HL-60 (cell line): Measurements from ENCODE around the gene INTS7.

ENCODE experiments used
- DNase-seq, 2 experiments: peaks; one replicate each; pipeline ENCODE4 v3.0.0-alpha.2; 2010 to 2020; ENCODE audit warnings: low read depth in 1 of 2, low spot score in 1 of 2
- H3K27ac ChIP-seq: fragments of 250-450 bp; sonication (Bioruptor Pico); replicated peaks from 2 replicates; pipeline ENCODE4 v1.5.1; 2020; ENCODE audit warnings: mild to moderate bottlenecking, moderate library complexity
- H3K27me3 ChIP-seq: fragments of 250-450 bp; sonication (Bioruptor Pico); 2 replicates; pipeline ENCODE4 v1.5.1; 2021; ENCODE audit warnings: mild to moderate bottlenecking, moderate library complexity; ENCODE audit not compliant: insufficient read depth, poor library complexity, severe bottlenecking
- H3K4me3 ChIP-seq: replicated peaks from 2 replicates; pipeline ENCODE4 v1.5.1; 2011; ENCODE audit warnings: mild to moderate bottlenecking, control low read depth, low read length; ENCODE audit not compliant: insufficient read depth
- GABPA ChIP-seq: IDR thresholded peaks from 2 replicates; pipeline ENCODE4 v1.6.1; 2012; ENCODE audit warnings: low read depth
- POLR2AphosphoS5 ChIP-seq: IDR thresholded peaks from 2 replicates; pipeline ENCODE4 v1.6.1; 2012; ENCODE audit warnings: low read depth
- SPI1 ChIP-seq: IDR thresholded peaks from 2 replicates; pipeline ENCODE4 v1.6.1; 2012; ENCODE audit warnings: low read depth, mild to moderate bottlenecking, borderline replicate concordance
- TF ChIP-seq, protein P1 (sequence below): IDR thresholded peaks from 2 replicates; pipeline ENCODE4 v1.6.1; 2012; ENCODE audit warnings: low read depth; ENCODE audit not compliant: insufficient replicate concordance
- TF ChIP-seq, protein P2 (sequence below): IDR thresholded peaks from one replicate; pipeline ENCODE4 v1.5.1; 2011; ENCODE audit warnings: low read length, control low read depth, inconsistent platforms; ENCODE audit not compliant: insufficient read depth

The INTS7 gene

DNA sequence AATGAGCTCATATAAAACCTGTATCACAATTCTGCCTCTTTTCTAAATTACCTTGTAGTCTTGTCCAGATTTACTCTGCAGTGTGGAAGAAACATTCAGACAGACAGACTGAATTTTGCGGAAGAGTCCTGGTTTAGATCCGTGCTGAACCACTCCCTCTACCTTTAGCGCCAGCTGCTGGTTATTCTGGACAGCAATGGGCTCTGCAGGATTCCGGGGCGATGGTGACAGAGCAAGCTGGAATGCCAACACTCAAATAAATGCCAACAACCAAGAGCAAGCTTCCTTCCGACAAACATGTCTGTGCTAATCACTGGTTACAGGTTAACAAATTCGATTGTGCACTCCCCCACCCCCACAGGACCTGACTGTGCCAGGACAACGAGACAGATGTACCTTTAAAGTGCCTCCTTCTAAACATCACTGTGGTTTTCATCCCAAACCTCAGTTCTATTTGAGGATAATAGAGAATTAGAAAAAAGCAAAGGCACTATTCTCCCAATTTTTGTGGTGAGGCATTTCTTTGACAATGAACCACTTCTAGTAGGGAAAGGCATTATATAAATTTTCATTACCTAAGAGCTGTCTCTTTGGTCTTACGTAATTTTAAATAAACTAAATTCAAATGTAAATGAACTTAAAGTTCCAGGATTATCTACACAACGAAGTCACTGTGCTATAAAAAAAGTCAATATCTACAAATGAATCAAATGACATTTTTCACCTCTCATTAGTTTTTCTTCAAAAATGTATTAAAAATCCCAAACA lies 90.4 kb downstream of the INTS7 start:
- TF ChIP-seq, protein P1, sequence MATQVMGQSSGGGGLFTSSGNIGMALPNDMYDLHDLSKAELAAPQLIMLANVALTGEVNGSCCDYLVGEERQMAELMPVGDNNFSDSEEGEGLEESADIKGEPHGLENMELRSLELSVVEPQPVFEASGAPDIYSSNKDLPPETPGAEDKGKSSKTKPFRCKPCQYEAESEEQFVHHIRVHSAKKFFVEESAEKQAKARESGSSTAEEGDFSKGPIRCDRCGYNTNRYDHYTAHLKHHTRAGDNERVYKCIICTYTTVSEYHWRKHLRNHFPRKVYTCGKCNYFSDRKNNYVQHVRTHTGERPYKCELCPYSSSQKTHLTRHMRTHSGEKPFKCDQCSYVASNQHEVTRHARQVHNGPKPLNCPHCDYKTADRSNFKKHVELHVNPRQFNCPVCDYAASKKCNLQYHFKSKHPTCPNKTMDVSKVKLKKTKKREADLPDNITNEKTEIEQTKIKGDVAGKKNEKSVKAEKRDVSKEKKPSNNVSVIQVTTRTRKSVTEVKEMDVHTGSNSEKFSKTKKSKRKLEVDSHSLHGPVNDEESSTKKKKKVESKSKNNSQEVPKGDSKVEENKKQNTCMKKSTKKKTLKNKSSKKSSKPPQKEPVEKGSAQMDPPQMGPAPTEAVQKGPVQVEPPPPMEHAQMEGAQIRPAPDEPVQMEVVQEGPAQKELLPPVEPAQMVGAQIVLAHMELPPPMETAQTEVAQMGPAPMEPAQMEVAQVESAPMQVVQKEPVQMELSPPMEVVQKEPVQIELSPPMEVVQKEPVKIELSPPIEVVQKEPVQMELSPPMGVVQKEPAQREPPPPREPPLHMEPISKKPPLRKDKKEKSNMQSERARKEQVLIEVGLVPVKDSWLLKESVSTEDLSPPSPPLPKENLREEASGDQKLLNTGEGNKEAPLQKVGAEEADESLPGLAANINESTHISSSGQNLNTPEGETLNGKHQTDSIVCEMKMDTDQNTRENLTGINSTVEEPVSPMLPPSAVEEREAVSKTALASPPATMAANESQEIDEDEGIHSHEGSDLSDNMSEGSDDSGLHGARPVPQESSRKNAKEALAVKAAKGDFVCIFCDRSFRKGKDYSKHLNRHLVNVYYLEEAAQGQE, result no peak
- no peak for TF ChIP-seq SPI1
- TF ChIP-seq, protein P2, sequence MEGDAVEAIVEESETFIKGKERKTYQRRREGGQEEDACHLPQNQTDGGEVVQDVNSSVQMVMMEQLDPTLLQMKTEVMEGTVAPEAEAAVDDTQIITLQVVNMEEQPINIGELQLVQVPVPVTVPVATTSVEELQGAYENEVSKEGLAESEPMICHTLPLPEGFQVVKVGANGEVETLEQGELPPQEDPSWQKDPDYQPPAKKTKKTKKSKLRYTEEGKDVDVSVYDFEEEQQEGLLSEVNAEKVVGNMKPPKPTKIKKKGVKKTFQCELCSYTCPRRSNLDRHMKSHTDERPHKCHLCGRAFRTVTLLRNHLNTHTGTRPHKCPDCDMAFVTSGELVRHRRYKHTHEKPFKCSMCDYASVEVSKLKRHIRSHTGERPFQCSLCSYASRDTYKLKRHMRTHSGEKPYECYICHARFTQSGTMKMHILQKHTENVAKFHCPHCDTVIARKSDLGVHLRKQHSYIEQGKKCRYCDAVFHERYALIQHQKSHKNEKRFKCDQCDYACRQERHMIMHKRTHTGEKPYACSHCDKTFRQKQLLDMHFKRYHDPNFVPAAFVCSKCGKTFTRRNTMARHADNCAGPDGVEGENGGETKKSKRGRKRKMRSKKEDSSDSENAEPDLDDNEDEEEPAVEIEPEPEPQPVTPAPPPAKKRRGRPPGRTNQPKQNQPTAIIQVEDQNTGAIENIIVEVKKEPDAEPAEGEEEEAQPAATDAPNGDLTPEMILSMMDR, result no peak
- no peak for TF ChIP-seq GABPA
- TF ChIP-seq POLR2AphosphoS5, result no peak
- no peaks in the 10 kb centered on the region for H3K27me3 ChIP-seq
- no peak overlapping the region for H3K27ac ChIP-seq
- no peak overlapping the region for H3K4me3 ChIP-seq
- DNase-seq, result no peak

DNA sequence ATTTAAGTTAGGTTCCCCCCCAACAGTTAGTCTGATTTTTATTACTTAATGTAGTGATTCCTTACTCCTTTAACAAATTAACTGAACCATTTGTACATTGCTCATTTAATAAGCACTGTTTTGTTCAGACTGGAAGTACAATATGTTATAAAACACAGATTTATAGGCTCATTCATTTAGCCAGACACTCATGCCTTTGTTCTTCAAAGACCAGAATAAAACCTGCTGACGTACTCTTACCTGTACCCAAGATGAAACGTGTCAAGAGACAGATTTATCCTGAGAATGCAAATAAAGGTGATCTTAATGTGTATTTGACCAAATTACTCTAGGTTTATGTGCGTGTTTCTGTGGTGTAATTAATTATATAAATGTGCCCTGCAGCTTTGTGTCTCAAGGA lies 92.8 kb downstream of the INTS7 start:
- H3K4me3 ChIP-seq, result no peak overlapping the region
- no peak overlapping the region for H3K27ac ChIP-seq
- no peak for DNase-seq
- H3K27me3 ChIP-seq, result no peaks in the 10 kb centered on the region
- no peak for TF ChIP-seq SPI1
- no peak for TF ChIP-seq POLR2AphosphoS5
- TF ChIP-seq GABPA, result no peak
- TF ChIP-seq, protein P1, result no peak
- TF ChIP-seq, protein P2, result no peak

DNA sequence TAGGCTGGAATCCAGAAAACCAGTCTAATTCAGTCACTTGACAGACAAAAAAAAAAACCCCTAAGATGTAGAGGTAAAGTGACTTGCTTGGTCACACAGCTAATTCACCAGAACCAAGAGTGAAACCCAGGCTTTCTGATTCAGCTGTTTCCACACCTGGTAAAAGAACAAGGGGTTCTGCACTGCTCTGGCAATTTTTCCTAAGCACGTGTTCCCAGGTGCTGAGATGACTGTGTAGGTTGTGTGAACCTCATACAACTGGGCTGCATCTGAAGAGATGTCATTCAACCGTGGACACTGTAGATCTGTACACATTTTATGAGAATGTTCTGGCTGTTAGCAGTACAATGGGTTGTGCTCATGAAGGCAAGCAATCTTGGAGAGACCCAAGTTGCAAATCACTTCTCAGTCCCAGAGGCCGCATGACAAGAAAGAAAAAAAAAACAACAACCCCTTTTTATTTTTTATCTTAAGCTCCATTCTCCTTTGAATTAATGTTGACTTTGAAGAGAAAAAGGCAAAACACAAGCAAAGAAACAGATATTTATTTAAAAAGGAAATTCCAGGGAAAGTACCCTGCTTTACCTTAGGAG lies 95.4 kb downstream of the INTS7 start:
- Histone ChIP-seq H3K27ac (no peak overlapping the region), H3K4me3 (no peak overlapping the region), H3K27me3 (no peaks in the 10 kb centered on the region)
- TF ChIP-seq, protein P2, result no peak
- TF ChIP-seq POLR2AphosphoS5 (no peak), SPI1 (no peak), GABPA (no peak)
- TF ChIP-seq, protein P1, result no peak
- DNase-seq, result no peak
